HUES64 (cell line): Measurements from ENCODE around the gene PCBP2.

ENCODE experiments used
- H3K27ac ChIP-seq: 2 replicates; pipeline ENCODE4 v1.7.0; 2013; ENCODE audit warnings: low read depth, low read length, inconsistent platforms
- H3K27me3 ChIP-seq: 2 replicates; pipeline ENCODE4 v1.6.1; 2013; ENCODE audit warnings: mild to moderate bottlenecking, low read length; ENCODE audit not compliant: insufficient read depth
- H3K36me3 ChIP-seq: 2 replicates; pipeline ENCODE4 v1.6.1; 2013; ENCODE audit warnings: mild to moderate bottlenecking, low read length; ENCODE audit not compliant: insufficient read depth
- H3K4me1 ChIP-seq: 2 replicates; pipeline ENCODE4 v1.6.1; 2013; ENCODE audit warnings: mild to moderate bottlenecking, low read length, moderate library complexity; ENCODE audit not compliant: insufficient read depth
- H3K4me3 ChIP-seq: 2 replicates; pipeline ENCODE4 v1.5.1; 2013; ENCODE audit warnings: mild to moderate bottlenecking, low read length, moderate library complexity
- H3K9ac ChIP-seq: 2 replicates; pipeline ENCODE4 v1.6.1; 2013; ENCODE audit warnings: mild to moderate bottlenecking, low read depth, low read length
- H3K9me3 ChIP-seq: 2 replicates; pipeline ENCODE4 v1.6.1; 2013; ENCODE audit warnings: low read depth, low read length; ENCODE audit not compliant: insufficient read depth
- WGBS: fragments of 150-250, 120-280 bp; methylation state at CpG from one replicate; pipeline ENCODE4 v1.1.7; 2013; ENCODE audit warnings: missing lambda C conversion rate; 5-methylcytosine and 5-hydroxymethylcytosine counted together

PCBP2 gene

GRCh38 chr12:53462935-53463334, 11.0 kb downstream of the PCBP2 start:
- peaks cover 26% of the 10 kb centered on the region; the same call in 1 of the 2 replicates for H3K4me1 ChIP-seq
- H3K9ac ChIP-seq: no peak overlapping the region
- no peaks in the 10 kb centered on the region for H3K9me3 ChIP-seq
- no peak overlapping the region for H3K27ac ChIP-seq
- H3K4me3 ChIP-seq: no peak overlapping the region
- H3K36me3 ChIP-seq: peaks cover 100% of the 10 kb centered on the region
- whole genome bisulfite sequencing: 96% methylated on average over 3 of the region's 3 CpGs
- H3K27me3 ChIP-seq: no peaks in the 10 kb centered on the region

GRCh38 chr12:53463802-53464560, 12.1 kb downstream of the PCBP2 start:
- 74% methylated on average over 5 of the region's 5 CpGs for WGBS

GRCh38 chr12:53464685-53465418, 12.9 kb downstream of the PCBP2 start:
- no peaks in the 10 kb centered on the region for H3K27me3 ChIP-seq
- H3K27ac ChIP-seq: peak overlapping the region; percentile 47
- peaks cover 26% of the 10 kb centered on the region; the same call in 1 of the 2 replicates for H3K4me1 ChIP-seq
- H3K36me3 ChIP-seq: peaks cover 100% of the 10 kb centered on the region
- H3K9ac ChIP-seq: no peak overlapping the region
- H3K9me3 ChIP-seq: no peaks in the 10 kb centered on the region
- H3K4me3 ChIP-seq: no peak overlapping the region
- 93% methylated on average over 11 of the region's 11 CpGs for WGBS

More at GRCh38 chr12:53463802-53464560, 12.1 kb downstream of the PCBP2 start:
- no peaks in the 10 kb centered on the region for H3K9me3 ChIP-seq
- H3K27ac ChIP-seq: peak overlapping the region; percentile 32; the same call in 1 of the 2 replicates
- H3K4me1 ChIP-seq: peaks cover 26% of the 10 kb centered on the region; the same call in 1 of the 2 replicates
- H3K9ac ChIP-seq: no peak overlapping the region
- peaks cover 100% of the 10 kb centered on the region for H3K36me3 ChIP-seq
- H3K27me3 ChIP-seq: no peaks in the 10 kb centered on the region
- no peak overlapping the region for H3K4me3 ChIP-seq

- WGBS: 82% methylated on average over 2 of the region's 2 CpGs
Observed at GRCh38 chr12:53465679-53466078, 13.8 kb downstream of the PCBP2 start.

GRCh38 chr12:53466640-53467039, 14.7 kb downstream of the PCBP2 start:
- Histone ChIP-seq H3K36me3 (peaks cover 100% of the 10 kb centered on the region), H3K4me3 (no peak overlapping the region), H3K4me1 (peaks cover 13% of the 10 kb centered on the region; the same call in 1 of the 2 replicates), H3K27ac (no peak overlapping the region), H3K9me3 (no peaks in the 10 kb centered on the region), H3K9ac (no peak overlapping the region), H3K27me3 (no peaks in the 10 kb centered on the region)
- WGBS: 97% methylated on average over 4 of the region's 4 CpGs

More at GRCh38 chr12:53465679-53466078, 13.8 kb downstream of the PCBP2 start:
- H3K4me3 ChIP-seq: no peak overlapping the region
- no peak overlapping the region for H3K27ac ChIP-seq
- H3K36me3 ChIP-seq: peaks cover 100% of the 10 kb centered on the region
- no peaks in the 10 kb centered on the region for H3K27me3 ChIP-seq
- H3K9ac ChIP-seq: no peak overlapping the region
- H3K9me3 ChIP-seq: no peaks in the 10 kb centered on the region
- peaks cover 18% of the 10 kb centered on the region; the same call in 1 of the 2 replicates for H3K4me1 ChIP-seq

GRCh38 chr12:53467082-53467481, 15.2 kb downstream of the PCBP2 start:
- Histone ChIP-seq H3K27me3 (no peaks in the 10 kb centered on the region), H3K27ac (no peak overlapping the region), H3K9ac (no peak overlapping the region), H3K9me3 (no peaks in the 10 kb centered on the region), H3K4me3 (no peak overlapping the region), H3K4me1 (peaks cover 13% of the 10 kb centered on the region; the same call in 1 of the 2 replicates), H3K36me3 (peaks cover 100% of the 10 kb centered on the region)
- WGBS: 95% methylated on average over 5 of the region's 5 CpGs

GRCh38 chr12:53467880-53468279, 16.0 kb downstream of the PCBP2 start:
- H3K4me1 ChIP-seq: peaks cover 6% of the 10 kb centered on the region; the same call in 1 of the 2 replicates
- H3K9me3 ChIP-seq: no peaks in the 10 kb centered on the region
- H3K27me3 ChIP-seq: no peaks in the 10 kb centered on the region
- peaks cover 100% of the 10 kb centered on the region for H3K36me3 ChIP-seq
- WGBS: 92% methylated on average over 2 of the region's 2 CpGs
- H3K4me3 ChIP-seq: no peak overlapping the region
- no peak overlapping the region for H3K9ac ChIP-seq
- H3K27ac ChIP-seq: no peak overlapping the region

- WGBS: 90% methylated on average over 1 of the region's 1 CpG
Observed at GRCh38 chr12:53468282-53468681, 16.4 kb downstream of the PCBP2 start.

GRCh38 chr12:53472056-53472582, 20.2 kb downstream of the PCBP2 start:
- Histone ChIP-seq H3K9me3 (no peaks in the 10 kb centered on the region), H3K27me3 (no peaks in the 10 kb centered on the region), H3K36me3 (peaks cover 100% of the 10 kb centered on the region), H3K4me1 (peaks cover 6% of the 10 kb centered on the region; the same call in 1 of the 2 replicates), H3K4me3 (no peak overlapping the region), H3K9ac (no peak overlapping the region), H3K27ac (no peak overlapping the region)
- WGBS: no CpG with 5 or more reads among the region's 1 CpG

More at GRCh38 chr12:53468282-53468681, 16.4 kb downstream of the PCBP2 start:
- H3K4me3 ChIP-seq: no peak overlapping the region
- H3K9me3 ChIP-seq: no peaks in the 10 kb centered on the region
- H3K27ac ChIP-seq: no peak overlapping the region
- peaks cover 100% of the 10 kb centered on the region for H3K36me3 ChIP-seq
- no peaks in the 10 kb centered on the region for H3K27me3 ChIP-seq
- no peak overlapping the region for H3K9ac ChIP-seq
- H3K4me1 ChIP-seq: peaks cover 6% of the 10 kb centered on the region; the same call in 1 of the 2 replicates

- Histone ChIP-seq H3K36me3 (peaks cover 99% of the 10 kb centered on the region), H3K4me1 (peaks cover 6% of the 10 kb centered on the region; the same call in 1 of the 2 replicates), H3K9me3 (no peaks in the 10 kb centered on the region), H3K4me3 (no peak overlapping the region), H3K27me3 (no peaks in the 10 kb centered on the region), H3K27ac (no peak overlapping the region), H3K9ac (no peak overlapping the region)
- WGBS: 100% methylated on average over 2 of the region's 2 CpGs
Observed at GRCh38 chr12:53474077-53474476, 22.2 kb downstream of the PCBP2 start.

- 92% methylated on average over 13 of the region's 13 CpGs for WGBS
- Histone ChIP-seq H3K4me3 (no peak overlapping the region), H3K36me3 (peaks cover 99% of the 10 kb centered on the region), H3K9ac (no peak overlapping the region), H3K9me3 (no peaks in the 10 kb centered on the region), H3K27ac (no peak overlapping the region), H3K4me1 (peaks cover 10% of the 10 kb centered on the region; the same call in 1 of the 2 replicates), H3K27me3 (no peaks in the 10 kb centered on the region)
Observed at GRCh38 chr12:53474819-53475218, 22.9 kb downstream of the PCBP2 start.
